HG02798 (cell line): ENCODE results near the gene NEK2.
"Not testable (repeated sequence)": the region's sequence is repeated elsewhere in the genome, so short reads cannot be mapped to it uniquely, and the experiment has no call there.

Source experiments
- ATAC-seq: cut with Tn5 transposase; IDR thresholded peaks from one replicate; pipeline ENCODE4 v1.9.1; 2021; ENCODE audit warnings: mild to moderate bottlenecking; ENCODE audit not compliant: unreplicated experiment, poor library complexity

The NEK2 gene

GRCh38 chr1:211635597-211636205 lies 39.7 kb downstream of the NEK2 start:
- ATAC-seq = no peak

DNA sequence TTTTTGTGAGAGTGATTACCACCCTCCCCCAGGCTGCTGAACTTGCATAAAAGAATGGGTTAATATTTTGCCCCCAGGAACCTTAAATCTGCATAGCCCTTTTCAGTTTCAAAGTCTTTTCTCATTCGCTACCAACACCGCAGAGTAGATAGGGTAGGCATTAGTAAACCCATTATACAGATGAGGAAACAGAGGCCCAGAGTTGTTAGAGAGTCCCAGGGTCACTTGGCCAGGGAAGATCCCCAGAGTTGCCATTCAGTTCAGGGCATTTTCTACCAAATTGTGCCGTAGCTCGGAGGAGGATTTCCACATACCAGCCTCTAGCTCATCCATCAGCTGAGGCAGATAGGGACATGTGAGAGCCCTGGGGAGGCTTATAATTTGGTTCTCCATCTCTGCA lies 40.5 kb downstream of the NEK2 start:
- ATAC-seq = no peak

- ATAC-seq = no peak
These were observed 41.0 kb downstream of the NEK2 start for GRCh38 chr1:211634461-211634860.

DNA sequence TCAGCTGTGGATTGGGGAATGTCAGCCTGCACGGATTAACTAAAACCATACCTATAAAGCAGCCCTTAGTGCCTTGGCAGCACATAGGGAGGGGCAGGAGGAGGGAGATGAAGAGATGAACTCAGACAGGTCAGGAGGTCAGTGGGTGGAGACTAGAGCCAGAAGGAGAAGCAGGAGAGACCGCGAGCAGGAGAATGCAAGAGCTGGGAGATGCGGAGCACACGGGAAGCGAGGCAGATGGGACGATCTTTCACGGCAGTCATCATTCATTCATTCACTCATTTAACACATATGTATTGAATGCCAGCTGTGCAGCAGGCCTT lies 41.9 kb downstream of the NEK2 start:
- no peak for ATAC-seq

DNA sequence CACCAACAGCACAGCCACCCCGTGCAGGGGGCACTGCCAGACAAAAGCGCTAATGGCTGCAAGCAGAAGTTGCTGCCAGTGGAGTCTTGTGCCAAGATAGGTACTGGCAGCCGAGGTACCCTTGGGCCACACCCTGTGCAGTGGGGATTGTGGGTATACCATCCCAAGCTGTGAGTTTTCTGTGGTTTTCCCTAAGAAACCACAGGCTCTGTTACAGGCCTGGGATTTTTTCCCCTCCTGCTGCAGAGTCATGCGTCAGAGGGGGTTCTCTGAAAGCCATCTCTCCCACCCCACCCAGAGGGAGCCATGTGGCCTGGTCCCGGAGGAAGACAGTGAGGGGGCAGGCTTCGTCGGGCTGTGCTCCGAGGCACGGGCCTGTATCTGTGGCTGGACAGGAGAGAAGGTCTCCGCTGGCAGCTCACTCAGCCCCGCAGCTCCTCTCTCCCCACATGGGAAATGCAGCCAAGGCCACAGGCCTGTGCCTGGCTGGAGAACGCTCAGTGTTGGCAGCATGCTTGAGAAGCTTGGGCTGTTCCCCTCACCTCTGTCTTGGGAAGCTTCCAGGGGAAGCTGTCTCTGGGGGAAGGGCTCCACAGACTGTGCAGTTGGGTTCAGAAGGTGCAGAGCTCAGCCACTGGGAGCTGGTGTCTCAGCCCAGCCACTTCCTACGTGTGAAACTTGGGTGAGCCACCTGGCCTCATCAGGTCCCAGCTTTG lies 42.5 kb downstream of the NEK2 start:
- no peak for ATAC-seq

DNA sequence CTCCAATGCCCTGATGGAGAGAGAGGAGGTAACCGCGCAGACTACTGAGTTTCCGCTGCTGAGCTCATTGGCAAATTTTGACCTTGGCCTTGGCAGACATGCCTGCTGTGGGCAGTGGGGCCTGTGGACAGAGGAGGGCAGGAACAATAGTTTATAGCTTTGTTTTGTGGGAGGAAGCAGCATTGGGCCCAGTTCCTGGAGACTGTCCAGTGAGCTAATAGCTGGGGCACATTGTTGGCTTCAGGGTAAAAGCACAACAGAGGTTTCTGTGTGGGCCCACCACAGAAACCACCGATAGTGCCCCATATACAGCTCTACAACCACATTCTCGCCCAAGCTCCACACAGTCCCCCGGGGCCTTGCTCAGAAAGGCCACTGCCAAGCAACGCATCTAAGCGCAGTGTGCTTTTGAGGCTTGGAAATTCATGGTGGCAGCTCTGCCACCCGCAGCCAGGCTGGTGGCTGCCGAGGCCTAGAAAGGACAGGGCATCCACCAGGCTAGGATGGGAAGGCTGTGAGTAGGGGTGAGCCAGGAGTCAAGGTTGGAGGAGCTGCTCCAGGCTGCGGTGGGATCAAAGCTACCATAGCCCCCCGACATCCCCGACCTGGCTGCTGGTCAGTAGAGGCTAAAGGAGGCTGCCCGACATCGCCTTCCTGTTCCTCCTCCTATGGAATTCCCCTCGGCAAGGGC lies 43.2 kb downstream of the NEK2 start:
- peak; percentile 73 for ATAC-seq

- no peak for ATAC-seq
These were observed 44.3 kb downstream of the NEK2 start for GRCh38 chr1:211631168-211631567.

DNA sequence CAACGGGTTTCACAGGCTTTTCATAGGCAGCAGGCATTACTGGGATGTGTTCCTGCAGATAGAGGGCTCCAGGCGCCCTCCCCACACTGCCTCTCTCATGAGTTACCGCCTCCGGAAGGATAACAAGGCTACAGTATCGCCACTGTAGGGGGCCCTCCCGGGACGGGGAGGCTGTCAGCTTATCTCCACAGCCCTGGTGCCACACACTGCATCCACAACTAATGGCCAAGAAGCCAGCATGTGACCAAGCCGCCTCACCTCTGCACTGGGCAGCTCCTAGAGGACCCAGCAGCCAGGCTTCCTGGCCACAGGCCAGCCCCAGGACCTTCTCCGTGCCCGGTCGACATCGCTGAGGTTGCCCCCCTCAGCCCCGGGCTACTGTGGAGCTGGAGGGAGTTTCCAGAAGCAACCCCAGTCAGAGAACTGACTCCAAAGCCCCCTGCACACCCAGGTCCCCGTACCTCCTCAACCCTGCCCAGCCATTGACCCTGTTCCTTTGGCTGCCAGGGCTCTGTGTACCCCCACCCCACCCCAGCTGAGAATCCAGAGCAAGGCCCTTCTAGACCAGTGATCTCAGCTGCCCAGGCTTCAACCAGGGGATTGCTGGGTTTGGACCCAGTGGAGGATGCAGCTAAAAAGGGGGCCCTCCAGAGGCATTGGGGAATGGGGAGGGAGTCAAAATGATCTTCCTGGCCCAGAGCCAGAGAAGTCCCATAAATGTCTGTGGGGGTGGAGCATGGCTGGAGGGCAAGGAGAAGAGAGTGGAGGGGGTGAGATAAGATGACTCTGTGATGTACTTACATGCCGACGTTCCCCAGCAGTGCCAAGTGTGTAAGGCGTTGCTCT lies 45.0 kb downstream of the NEK2 start:
- no peak for ATAC-seq

GRCh38 chr1:211628417-211628816 lies 47.0 kb downstream of the NEK2 start:
- ATAC-seq = no peak

- ATAC-seq = no peak
These were observed 48.2 kb downstream of the NEK2 start for GRCh38 chr1:211627259-211627658.

DNA sequence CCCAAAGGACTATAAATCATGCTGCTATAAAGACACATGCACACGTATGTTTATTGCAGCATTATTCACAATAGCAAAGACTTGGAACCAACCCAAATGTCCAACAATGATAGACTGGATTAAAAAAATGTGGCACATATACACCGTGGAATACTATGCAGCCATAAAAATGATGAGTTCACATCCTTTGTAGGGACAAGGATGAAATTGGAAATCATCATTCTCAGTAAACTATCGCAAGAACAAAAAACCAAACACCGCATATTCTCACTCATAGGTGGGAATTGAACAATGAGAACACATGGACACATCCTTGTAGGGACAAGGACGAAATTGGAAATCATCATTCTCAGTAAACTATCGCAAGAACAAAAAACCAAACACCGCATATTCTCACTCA lies 49.6 kb downstream of the NEK2 start:
- not testable (repeated sequence) for ATAC-seq

DNA sequence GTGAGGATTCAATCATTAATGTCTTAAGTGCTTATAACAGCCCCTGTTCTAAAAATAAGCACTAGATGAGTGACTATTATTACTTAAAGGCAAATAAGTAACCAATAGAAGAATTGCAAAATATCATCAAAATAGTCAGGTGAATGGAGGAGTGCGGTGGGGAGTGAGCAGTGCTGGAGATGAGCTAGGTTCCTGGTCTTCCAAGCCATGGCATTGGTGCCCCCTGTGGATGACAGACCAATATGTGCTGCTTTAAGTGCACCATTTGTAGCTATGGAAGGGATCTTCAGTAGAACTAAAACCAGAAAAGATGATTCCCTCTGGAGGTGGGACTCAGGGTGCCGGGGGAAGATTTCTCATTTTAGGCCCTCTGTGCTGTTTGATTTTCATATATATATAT lies 50.4 kb downstream of the NEK2 start:
- no peak for ATAC-seq

- no peak for ATAC-seq
These were observed 51.9 kb downstream of the NEK2 start for GRCh38 chr1:211623515-211623914.

- ATAC-seq = peak; percentile 34
These were observed 53.8 kb downstream of the NEK2 start for GRCh38 chr1:211621447-211622198.

GRCh38 chr1:211620097-211620496 lies 55.3 kb downstream of the NEK2 start:
- no peak for ATAC-seq

- no peak for ATAC-seq
These were observed 56.1 kb downstream of the NEK2 start for GRCh38 chr1:211619033-211619996.

DNA sequence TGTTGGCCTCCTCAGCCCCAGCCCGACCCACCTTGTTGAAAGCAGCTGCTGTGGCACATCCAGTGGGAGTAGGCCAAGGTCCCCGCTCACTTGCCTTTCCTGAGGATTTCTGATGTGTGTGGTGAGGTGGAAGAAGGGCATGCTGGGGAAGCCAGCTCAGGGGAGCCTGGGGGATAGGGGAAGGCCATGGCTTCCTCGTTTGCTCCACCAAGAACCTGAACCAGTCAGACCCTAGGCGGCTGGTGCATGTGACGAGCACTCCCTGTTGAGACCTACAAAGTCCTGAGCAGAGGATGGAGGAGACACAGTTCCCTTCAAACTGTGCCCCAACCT lies 58.5 kb downstream of the NEK2 start:
- no peak for ATAC-seq

DNA sequence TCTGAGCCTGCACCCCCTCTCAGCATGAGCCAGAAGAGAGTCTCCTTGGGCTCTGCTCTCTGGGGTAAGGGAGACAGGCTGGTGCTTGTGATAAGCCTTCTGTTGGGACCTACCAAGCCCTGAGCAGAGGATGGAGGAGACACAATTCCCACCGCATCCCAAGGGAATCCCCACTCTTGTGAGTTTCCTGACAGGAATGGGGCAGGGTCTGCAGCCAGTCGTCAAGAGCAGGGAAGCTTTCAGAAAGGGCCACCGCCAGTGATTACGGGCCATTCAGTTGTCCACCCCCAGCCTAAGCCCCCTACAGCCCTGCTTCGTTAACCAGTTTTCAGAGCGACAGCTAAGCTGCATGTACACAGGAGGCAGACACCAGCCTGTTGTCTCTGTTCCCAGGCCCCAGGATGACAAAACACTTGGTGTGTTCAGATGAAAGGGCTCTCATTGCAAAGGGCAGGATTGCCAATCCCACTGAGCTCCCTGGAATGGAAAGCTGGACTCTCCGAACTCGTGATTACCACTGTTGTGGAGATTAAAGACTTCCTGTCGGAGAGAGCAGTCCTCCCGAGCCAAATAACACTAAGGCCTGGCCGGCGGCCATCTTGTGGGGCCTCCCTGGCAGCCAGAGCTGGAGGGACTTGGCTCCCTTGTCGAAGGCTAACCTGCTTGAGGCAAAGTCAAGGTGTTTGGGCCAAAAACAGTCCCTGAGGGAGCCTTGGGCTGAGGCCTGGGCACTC lies 59.0 kb downstream of the NEK2 start:
- no peak for ATAC-seq

DNA sequence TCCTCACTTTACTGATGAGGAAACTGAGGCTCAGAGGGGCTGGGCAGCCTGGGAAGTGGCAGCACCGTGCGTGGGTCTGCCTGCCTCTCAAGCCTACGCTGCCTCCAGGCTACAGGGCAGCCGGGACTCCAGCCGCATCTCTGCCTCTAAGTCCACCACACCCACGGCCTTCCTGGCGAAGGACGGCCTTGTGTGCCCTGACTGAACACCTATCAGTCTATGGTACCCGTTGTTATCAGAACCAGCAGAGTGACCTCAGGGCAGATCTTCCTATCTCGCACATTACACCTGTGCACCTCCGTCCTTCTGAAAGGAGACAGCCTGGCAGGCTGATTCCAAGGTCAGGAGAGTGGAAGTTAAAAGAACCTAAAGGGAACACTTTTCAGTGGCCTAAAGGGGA lies 60.8 kb downstream of the NEK2 start:
- ATAC-seq = no peak
